BLaER1 (cell line): ENCODE measurements around the gene ZNF722.
"Not testable (repeated sequence)": the region's sequence is repeated elsewhere in the genome, so short reads cannot be mapped to it uniquely, and the experiment has no call there.

Source experiments
- H3K27ac ChIP-seq: shearing (Covaris generic); formaldehyde crosslinking; 2 replicates; pipeline ENCODE4 v1.8.1; 2022
- H3K27me3 ChIP-seq: shearing (Covaris generic); formaldehyde crosslinking; 2 replicates; pipeline ENCODE4 v1.8.1; 2022
- H3K36me3 ChIP-seq: shearing (Covaris generic); formaldehyde crosslinking; 2 replicates; pipeline ENCODE4 v1.8.1; 2022
- H3K4me1 ChIP-seq: shearing (Covaris generic); formaldehyde crosslinking; 2 replicates; pipeline ENCODE4 v1.8.1; 2022
- H3K4me2 ChIP-seq: shearing (Covaris generic); formaldehyde crosslinking; 2 replicates; pipeline ENCODE4 v1.8.1; 2022
- H3K4me3 ChIP-seq: shearing (Covaris generic); formaldehyde crosslinking; 2 replicates; pipeline ENCODE4 v1.8.1; 2022
- H3K9ac ChIP-seq: shearing (Covaris generic); formaldehyde crosslinking; 2 replicates; pipeline ENCODE4 v1.8.1; 2022
- H3K9me3 ChIP-seq: shearing (Covaris generic); formaldehyde crosslinking; 2 replicates; pipeline ENCODE4 v1.8.1; 2022
- H4K20me1 ChIP-seq: shearing (Covaris generic); formaldehyde crosslinking; 2 replicates; pipeline ENCODE4 v1.8.1; 2022
- Cebpa-rat ChIP-seq: shearing (Covaris generic); IDR thresholded peaks from 2 replicates; pipeline ENCODE4 v1.8.1; 2022

ZNF722 gene

GRCh38 chr7:63998549-63998948 is at the start of gene ZNF722:
Gene ZNF722 (plus strand): TSS chr7:63998849. CDS start chr7:63998962, 113 bp downstream.
- H3K27ac ChIP-seq, result no peak within 1 kb of the TSS
- H4K20me1 ChIP-seq, result no peaks in the 10 kb centered on the region
- H3K36me3 ChIP-seq, result no peaks in the 10 kb centered on the region
- no peak within 1 kb of the TSS for H3K4me2 ChIP-seq
- H3K9me3 ChIP-seq, result peaks cover 50% of the 10 kb centered on the region
- H3K4me1 ChIP-seq, result no peaks in the 10 kb centered on the region
- no peak within 1 kb of the TSS for H3K4me3 ChIP-seq
- TF ChIP-seq Cebpa-rat, result no peak
- H3K9ac ChIP-seq, result no peak within 1 kb of the TSS
- H3K27me3 ChIP-seq, result no peaks in the 10 kb centered on the region

DNA sequence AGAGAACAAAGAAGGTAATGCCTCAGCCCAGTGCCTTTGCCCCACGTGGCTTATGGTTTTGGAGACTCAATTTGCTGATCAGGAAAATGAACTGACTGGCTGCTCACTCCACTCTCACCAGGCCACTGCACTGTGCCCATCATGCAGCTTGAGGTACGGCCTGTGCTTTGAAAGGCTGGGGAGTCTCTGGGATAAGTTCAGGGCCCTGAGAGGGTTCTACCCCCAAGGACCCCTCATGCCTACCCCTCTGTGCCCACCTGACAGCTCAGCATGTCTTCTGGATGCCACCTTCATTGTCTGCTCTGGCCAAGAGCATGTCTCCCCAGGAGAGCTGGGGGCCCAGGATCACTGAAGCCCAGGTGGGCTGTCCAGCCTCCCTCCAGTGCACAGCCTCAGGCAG is 45.5 kb upstream of the ZNF722 start:
- Histone ChIP-seq H3K4me2 (no peak overlapping the region), H3K4me3 (no peak overlapping the region), H3K27ac (no peak overlapping the region), H3K9ac (no peak overlapping the region), H3K9me3 (peaks cover 8% of the 10 kb centered on the region), H4K20me1 (no peaks in the 10 kb centered on the region), H3K27me3 (no peaks in the 10 kb centered on the region), H3K36me3 (no peaks in the 10 kb centered on the region), H3K4me1 (no peaks in the 10 kb centered on the region)
- no peak for TF ChIP-seq Cebpa-rat

- no peaks in the 10 kb centered on the region for H3K27me3 ChIP-seq
- H3K27ac ChIP-seq, result no peak overlapping the region
- H3K4me3 ChIP-seq, result no peak overlapping the region
- H3K9ac ChIP-seq, result no peak overlapping the region
- H4K20me1 ChIP-seq, result no peaks in the 10 kb centered on the region
- H3K36me3 ChIP-seq, result no peaks in the 10 kb centered on the region
- no peaks in the 10 kb centered on the region for H3K4me1 ChIP-seq
- no peak for TF ChIP-seq Cebpa-rat
- no peak overlapping the region for H3K4me2 ChIP-seq
- H3K9me3 ChIP-seq, result 0 out of 2 replicates have a peak, but pooled peaks cover 9% of the 10 kb centered on the region
These were observed 30.0 kb upstream of the ZNF722 start for GRCh38 chr7:63968629-63969028.

- H3K27ac ChIP-seq, H3K4me1 ChIP-seq, H3K9ac ChIP-seq, H4K20me1 ChIP-seq, H3K36me3 ChIP-seq, H3K27me3 ChIP-seq, H3K4me2 ChIP-seq: not testable (repeated sequence)
- Histone ChIP-seq H3K4me3 (0 out of 2 replicates have a peak overlapping the region, but pooled peaks have one; percentile 22), H3K9me3 (peaks cover 64% of the 10 kb centered on the region)
These were observed 16.8 kb downstream of the ZNF722 start for GRCh38 chr7:64015496-64015895.

GRCh38 chr7:64035388-64035787 is 36.7 kb downstream of the ZNF722 start:
- H3K27ac ChIP-seq, result no peak overlapping the region
- H3K9me3 ChIP-seq, result peaks cover 86% of the 10 kb centered on the region
- no peaks in the 10 kb centered on the region for H3K36me3 ChIP-seq
- TF ChIP-seq Cebpa-rat, result no peak
- H3K9ac ChIP-seq, result no peak overlapping the region
- no peak overlapping the region for H3K4me2 ChIP-seq
- no peaks in the 10 kb centered on the region for H4K20me1 ChIP-seq
- H3K4me1 ChIP-seq, result no peaks in the 10 kb centered on the region
- no peaks in the 10 kb centered on the region for H3K27me3 ChIP-seq
- no peak overlapping the region for H3K4me3 ChIP-seq

- Histone ChIP-seq H3K27ac (no peak overlapping the region), H4K20me1 (no peaks in the 10 kb centered on the region), H3K4me1 (no peaks in the 10 kb centered on the region), H3K36me3 (no peaks in the 10 kb centered on the region), H3K27me3 (no peaks in the 10 kb centered on the region), H3K9me3 (peaks cover 86% of the 10 kb centered on the region), H3K9ac (no peak overlapping the region), H3K4me2 (no peak overlapping the region), H3K4me3 (no peak overlapping the region)
- no peak for TF ChIP-seq Cebpa-rat
These were observed 38.4 kb downstream of the ZNF722 start for GRCh38 chr7:64037095-64037494.

GRCh38 chr7:64045301-64046040 is 46.8 kb downstream of the ZNF722 start, which contains the start of gene ZNF727:
Gene ZNF727 (plus strand): TSS chr7:64045434. CDS start chr7:64045622, 188 bp downstream.
- Histone ChIP-seq H3K27ac (no peak within 1 kb of the TSS), H3K9me3 (peaks cover 59% of the 10 kb centered on the region), H3K4me2 (no peak within 1 kb of the TSS), H4K20me1 (no peaks in the 10 kb centered on the region), H3K27me3 (no peaks in the 10 kb centered on the region), H3K9ac (no peak within 1 kb of the TSS), H3K36me3 (no peaks in the 10 kb centered on the region), H3K4me1 (no peaks in the 10 kb centered on the region), H3K4me3 (no peak within 1 kb of the TSS)
- no peak for TF ChIP-seq Cebpa-rat

DNA sequence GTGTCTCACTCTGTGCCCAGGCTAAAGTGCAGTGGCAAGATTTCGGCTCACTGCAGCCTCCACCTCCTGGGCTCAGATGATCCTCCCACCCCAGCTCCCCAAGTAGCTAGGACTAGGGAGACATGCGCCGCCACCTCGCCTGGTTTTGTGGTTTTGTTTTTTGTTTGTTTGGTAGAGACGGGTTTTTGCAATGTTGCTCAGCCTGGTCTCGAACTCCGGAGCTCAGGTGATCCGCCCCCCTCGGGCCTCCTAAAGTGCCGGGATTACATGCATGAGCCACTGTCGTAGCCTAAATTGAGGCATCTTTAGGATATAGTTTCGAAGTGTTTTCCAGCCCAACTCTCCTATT is 47.4 kb downstream of the ZNF722 start:
- no peak for TF ChIP-seq Cebpa-rat

More for the DNA sequence above, 47.4 kb downstream of the ZNF722 start:
- H3K9ac ChIP-seq, result no peak overlapping the region
- H3K36me3 ChIP-seq, result no peaks in the 10 kb centered on the region
- H3K9me3 ChIP-seq, result peaks cover 55% of the 10 kb centered on the region
- H4K20me1 ChIP-seq, result no peaks in the 10 kb centered on the region
- H3K27ac ChIP-seq, result no peak overlapping the region
- H3K4me2 ChIP-seq, result no peak overlapping the region
- H3K4me1 ChIP-seq, result no peaks in the 10 kb centered on the region
- no peak overlapping the region for H3K4me3 ChIP-seq
- no peaks in the 10 kb centered on the region for H3K27me3 ChIP-seq
